OCI-LY1 (cell line): ENCODE measurements around the gene ATP9B.

ENCODE experiments used
- H2AFZ ChIP-seq: fragments of 200-600 bp; sonication (generic), shearing (Covaris generic); 2 replicates; pipeline ENCODE4 v1.6.0; 2014; ENCODE audit warnings: antibody characterized with exemption, mild to moderate bottlenecking, low read length
- H3F3A ChIP-seq: fragments of 200-600 bp; sonication (generic), shearing (Covaris generic); 2 replicates; pipeline ENCODE4 v1.6.0; 2014; ENCODE audit warnings: mild to moderate bottlenecking, antibody characterized with exemption, low read length, moderate library complexity; ENCODE audit not compliant: insufficient read depth
- H3K27ac ChIP-seq: fragments of 200-600 bp; sonication (generic); 2 replicates; pipeline ENCODE4 v1.5.1; 2014; ENCODE audit warnings: low read length, mixed run types, mild to moderate bottlenecking, low read depth; ENCODE audit not compliant: poor library complexity, severe bottlenecking
- H3K27me3 ChIP-seq: fragments of 200-600 bp; sonication (generic); 2 replicates; pipeline ENCODE4 v1.6.0; 2014; ENCODE audit warnings: antibody characterized with exemption, mild to moderate bottlenecking, low read length, moderate library complexity; ENCODE audit not compliant: insufficient read depth
- H3K36me3 ChIP-seq: fragments of 200-600 bp; sonication (generic); 2 replicates; pipeline ENCODE4 v1.6.1; 2014; ENCODE audit warnings: mild to moderate bottlenecking, antibody characterized with exemption, low read length, moderate library complexity, mixed read lengths; ENCODE audit not compliant: insufficient read depth
- H3K4me1 ChIP-seq: fragments of 200-600 bp; sonication (generic); 2 replicates; pipeline ENCODE4 v1.5.1; 2014; ENCODE audit warnings: mild to moderate bottlenecking, low read length, moderate library complexity; ENCODE audit not compliant: insufficient read depth, severe bottlenecking
- H3K4me2 ChIP-seq: fragments of 200-600 bp; sonication (generic), shearing (Covaris generic); 2 replicates; pipeline ENCODE4 v1.6.1; 2014; ENCODE audit warnings: low read length
- H3K4me3 ChIP-seq: fragments of 200-600 bp; sonication (generic); 2 replicates; pipeline ENCODE4 v1.5.1; 2014; ENCODE audit warnings: low read length, low read depth, mild to moderate bottlenecking, mixed read lengths; ENCODE audit not compliant: poor library complexity, severe bottlenecking
- H3K79me2 ChIP-seq: fragments of 200-600 bp; shearing (Covaris generic); 2 replicates; pipeline ENCODE4 v1.6.1; 2016; ENCODE audit warnings: mixed run types, low read length, mixed read lengths; ENCODE audit not compliant: insufficient read depth
- H3K9ac ChIP-seq: fragments of 200-600 bp; sonication (generic), shearing (Covaris generic); 2 replicates; pipeline ENCODE4 v1.6.1; 2014; ENCODE audit warnings: mild to moderate bottlenecking, low read length, mixed read lengths
- H3K9me2 ChIP-seq: fragments of 200-600 bp; sonication (generic), shearing (Covaris generic); 2 replicates; pipeline ENCODE4 v1.6.1; 2014; ENCODE audit warnings: low read depth, mild to moderate bottlenecking, low read length, mixed read lengths
- H3K9me3 ChIP-seq: fragments of 200-600 bp; shearing (Covaris generic); 2 replicates; pipeline ENCODE4 v1.6.1; 2014; ENCODE audit warnings: low read length, mixed read lengths
- H4K20me1 ChIP-seq: fragments of 200-600 bp; sonication (generic), shearing (Covaris generic); 2 replicates; pipeline ENCODE4 v1.6.0; 2016; ENCODE audit warnings: mild to moderate bottlenecking, low read length; ENCODE audit not compliant: insufficient read depth
- CTCF ChIP-seq: fragments of 200-600 bp; sonication (generic), shearing (Covaris generic); IDR thresholded peaks from 2 replicates; pipeline ENCODE4 v1.5.1; 2017; ENCODE audit warnings: mild to moderate bottlenecking, antibody characterized with exemption, low read length, moderate library complexity, mixed read lengths
- EZH2 ChIP-seq: fragments of 200-600 bp; sonication (generic), shearing (Covaris generic); IDR thresholded peaks from 2 replicates; pipeline ENCODE4 v1.8.0; 2017; ENCODE audit warnings: borderline replicate concordance, mixed run types, mild to moderate bottlenecking, antibody characterized with exemption, low read length, moderate library complexity, mixed read lengths

The ATP9B gene

GRCh38 chr18:79424008-79424565, 354.9 kb downstream of the ATP9B start:
- no peaks in the 10 kb centered on the region for H4K20me1 ChIP-seq
- H3K4me2 ChIP-seq: no peak overlapping the region
- H3K9me2 ChIP-seq: no peaks in the 10 kb centered on the region
- H3K9ac ChIP-seq: no peak overlapping the region
- no peaks in the 10 kb centered on the region for H3K4me1 ChIP-seq
- no peaks in the 10 kb centered on the region; the same call in 1 of the 2 replicates for H3F3A ChIP-seq
- TF ChIP-seq CTCF (no peak), EZH2 (no peak)
- H3K79me2 ChIP-seq: peaks cover 44% of the 10 kb centered on the region
- no peak overlapping the region for H3K4me3 ChIP-seq
- no peaks in the 10 kb centered on the region for H3K27me3 ChIP-seq
- H3K36me3 ChIP-seq: peaks cover 91% of the 10 kb centered on the region
- H3K9me3 ChIP-seq: no peaks in the 10 kb centered on the region
- no peak overlapping the region for H3K27ac ChIP-seq
- H2AFZ ChIP-seq: no peak overlapping the region

- Histone ChIP-seq H3K27ac (no peak overlapping the region), H3K9me2 (no peaks in the 10 kb centered on the region), H3K36me3 (peaks cover 91% of the 10 kb centered on the region), H3K4me1 (no peaks in the 10 kb centered on the region), H3F3A (no peaks in the 10 kb centered on the region; the same call in 1 of the 2 replicates), H3K27me3 (no peaks in the 10 kb centered on the region), H3K79me2 (peaks cover 47% of the 10 kb centered on the region), H3K4me3 (no peak overlapping the region), H3K9ac (no peak overlapping the region), H3K4me2 (no peak overlapping the region), H4K20me1 (no peaks in the 10 kb centered on the region), H2AFZ (no peak overlapping the region), H3K9me3 (no peaks in the 10 kb centered on the region)
- no peak for TF ChIP-seq EZH2
- no peak for TF ChIP-seq CTCF
Measured at GRCh38 chr18:79424880-79425568, 355.8 kb downstream of the ATP9B start.

- no peak overlapping the region for H3K27ac ChIP-seq
- H3K4me3 ChIP-seq: no peak overlapping the region
- H3K4me2 ChIP-seq: no peak overlapping the region
- no peaks in the 10 kb centered on the region for H3K9me3 ChIP-seq
- no peaks in the 10 kb centered on the region for H4K20me1 ChIP-seq
- H3K79me2 ChIP-seq: peaks cover 47% of the 10 kb centered on the region
- no peak overlapping the region for H3K9ac ChIP-seq
- H3K4me1 ChIP-seq: no peaks in the 10 kb centered on the region
- no peaks in the 10 kb centered on the region for H3K9me2 ChIP-seq
- no peak overlapping the region for H2AFZ ChIP-seq
- H3F3A ChIP-seq: no peaks in the 10 kb centered on the region; the same call in 1 of the 2 replicates
- TF ChIP-seq EZH2 (no peak), CTCF (no peak)
- H3K27me3 ChIP-seq: no peaks in the 10 kb centered on the region
- peaks cover 87% of the 10 kb centered on the region for H3K36me3 ChIP-seq
Measured at GRCh38 chr18:79425569-79425886, 356.3 kb downstream of the ATP9B start.
